ENCODE measurements around the gene ZNF800. TPM values are rescaled to one million over a fixed set of nuclear protein-coding genes. Genes with fewer than 3 reads are reported as not detected.

Gene ZNF800
- polyA plus RNA-seq, 1 donor (not counting 4 experiments of a cell fraction or from before 2014, with no cell fraction given) = 18.0 TPM

DNA sequence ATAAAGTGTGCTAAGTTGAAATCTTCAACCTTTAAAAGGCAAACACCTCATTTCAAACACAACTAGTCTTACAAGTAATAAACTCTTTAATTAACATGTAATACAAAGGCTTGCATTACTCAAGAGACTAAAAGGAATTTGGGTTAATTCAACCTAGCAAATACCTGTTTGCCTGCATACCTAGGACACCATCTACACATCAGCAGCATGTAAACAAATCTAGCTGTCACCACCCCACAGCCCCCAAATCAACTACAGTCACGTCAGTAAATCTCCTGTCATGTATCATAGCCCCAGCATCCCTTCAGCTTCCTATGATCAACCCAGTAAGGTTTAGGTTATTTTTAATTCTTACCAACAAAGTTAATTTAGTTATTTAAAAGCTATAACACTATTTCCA lies 33.5 kb downstream of the ZNF800 start:
- Histone ChIP-seq H3K9ac (ENCODE audit: control insufficient read depth, extremely low read depth, insufficient read depth, low read length) (no peak overlapping the region), H3K4me3 (ENCODE audit: control insufficient read depth in 2 of 3, extremely low read depth in 1 of 3, insufficient read depth in 2 of 3, low read depth in 1 of 3, low read length in 3 of 3) (no peak overlapping the region), H4K20me1 (ENCODE audit: control insufficient read depth, extremely low read depth, insufficient read depth, low read length) (no peaks in the 10 kb centered on the region), H3K9me3 (ENCODE audit: control insufficient read depth, low read depth, low read length) (no peaks in the 10 kb centered on the region), H3K36me3 (ENCODE audit: control insufficient read depth in 2 of 2, extremely low read depth in 1 of 2, insufficient read depth in 2 of 2, low read length in 2 of 2) (peaks cover 0 to 8% of the 10 kb centered on the region in 2 experiments), H3K79me2 (ENCODE audit: control insufficient read depth, insufficient read depth, low read length) (no peaks in the 10 kb centered on the region), H3K27ac (ENCODE audit: control insufficient read depth, insufficient read depth, low read length) (no peak overlapping the region), H3K9me1 (ENCODE audit: control insufficient read depth, extremely low read depth, insufficient read depth, low read length) (no peaks in the 10 kb centered on the region), H3K27me3 (ENCODE audit: control insufficient read depth, extremely low read depth, insufficient read depth, low read length) (no peaks in the 10 kb centered on the region), H3K4me1 (ENCODE audit: control insufficient read depth, extremely low read depth, insufficient read depth, low read length) (no peaks in the 10 kb centered on the region), H2AFZ (ENCODE audit: control insufficient read depth, low read length) (no peak overlapping the region), H3K4me2 (ENCODE audit: control insufficient read depth, extremely low read depth, insufficient read depth, low read depth, low read length) (no peak overlapping the region)
- FAIRE-seq (no peak), DNase-seq (ENCODE audit: low read depth, low spot score) (no peak)
- dilution Hi-C loops (cut with MboI; ENCODE audit: extremely low pct_ligation_motif_present, low sequenced_read_pairs) = no loop called here
- TF ChIP-seq CTCF (optimal IDR thresholded peaks at IDR 0.05 in 1 of 3, IDR thresholded peaks at IDR 0.05 in 1 of 3, conservative IDR thresholded peaks at IDR 0.05 in 1 of 3; ENCODE audit: extremely low read depth in 1 of 3, insufficient read depth in 2 of 3, low read length in 3 of 3) (no peak), EZH2 (IDR thresholded peaks at IDR 0.05; ENCODE audit: low read length) (no peak)

DNA sequence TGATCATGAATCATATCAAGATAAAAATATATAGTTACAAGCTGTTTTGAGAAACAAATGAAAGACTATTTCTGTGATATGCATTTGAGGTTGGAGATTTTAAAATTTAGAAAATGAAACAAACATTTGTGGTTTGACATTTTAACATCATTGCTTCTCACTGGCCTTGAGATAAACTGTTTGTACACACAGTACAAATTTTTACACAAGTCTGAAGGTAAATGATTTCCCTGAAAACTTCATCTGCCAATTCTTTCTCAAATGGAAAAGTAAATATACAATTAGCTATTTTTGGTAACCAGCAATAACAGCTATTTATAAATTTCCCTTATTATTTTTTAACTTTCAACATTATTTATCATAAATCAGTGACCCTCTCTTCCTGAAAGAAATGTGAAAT lies 38.6 kb downstream of the ZNF800 start:
- Histone ChIP-seq H3K27me3 (ENCODE audit: control insufficient read depth, extremely low read depth, insufficient read depth, low read length) (no peaks in the 10 kb centered on the region), H3K79me2 (ENCODE audit: control insufficient read depth, insufficient read depth, low read length) (no peaks in the 10 kb centered on the region), H3K4me3 (ENCODE audit: control insufficient read depth in 2 of 3, extremely low read depth in 1 of 3, insufficient read depth in 2 of 3, low read depth in 1 of 3, low read length in 3 of 3) (no peak overlapping the region), H2AFZ (ENCODE audit: control insufficient read depth, low read length) (no peak overlapping the region), H3K9me1 (ENCODE audit: control insufficient read depth, extremely low read depth, insufficient read depth, low read length) (peaks cover 2% of the 10 kb centered on the region), H3K4me2 (ENCODE audit: control insufficient read depth, extremely low read depth, insufficient read depth, low read depth, low read length) (no peak overlapping the region), H4K20me1 (ENCODE audit: control insufficient read depth, extremely low read depth, insufficient read depth, low read length) (no peaks in the 10 kb centered on the region), H3K9me3 (ENCODE audit: control insufficient read depth, low read depth, low read length) (no peaks in the 10 kb centered on the region), H3K36me3 (ENCODE audit: control insufficient read depth in 2 of 2, extremely low read depth in 1 of 2, insufficient read depth in 2 of 2, low read length in 2 of 2) (peaks cover 0 to 3% of the 10 kb centered on the region in 2 experiments), H3K4me1 (ENCODE audit: control insufficient read depth, extremely low read depth, insufficient read depth, low read length) (no peaks in the 10 kb centered on the region), H3K27ac (ENCODE audit: control insufficient read depth, insufficient read depth, low read length) (no peak overlapping the region), H3K9ac (ENCODE audit: control insufficient read depth, extremely low read depth, insufficient read depth, low read length) (no peak overlapping the region)
- no peak for TF ChIP-seq EZH2 (IDR thresholded peaks at IDR 0.05; ENCODE audit: low read length)
- TF ChIP-seq CTCF (optimal IDR thresholded peaks at IDR 0.05 in 1 of 3, IDR thresholded peaks at IDR 0.05 in 1 of 3, conservative IDR thresholded peaks at IDR 0.05 in 1 of 3; ENCODE audit: extremely low read depth in 1 of 3, insufficient read depth in 2 of 3, low read length in 3 of 3) = no peak
- no peak for FAIRE-seq
- dilution Hi-C loops (cut with MboI; ENCODE audit: extremely low pct_ligation_motif_present, low sequenced_read_pairs) = no loop called here
- DNase-seq (ENCODE audit: low read depth, low spot score) = no peak
